ENCODE measurements around the gene IL1R2.

Gene IL1R2

DNA sequence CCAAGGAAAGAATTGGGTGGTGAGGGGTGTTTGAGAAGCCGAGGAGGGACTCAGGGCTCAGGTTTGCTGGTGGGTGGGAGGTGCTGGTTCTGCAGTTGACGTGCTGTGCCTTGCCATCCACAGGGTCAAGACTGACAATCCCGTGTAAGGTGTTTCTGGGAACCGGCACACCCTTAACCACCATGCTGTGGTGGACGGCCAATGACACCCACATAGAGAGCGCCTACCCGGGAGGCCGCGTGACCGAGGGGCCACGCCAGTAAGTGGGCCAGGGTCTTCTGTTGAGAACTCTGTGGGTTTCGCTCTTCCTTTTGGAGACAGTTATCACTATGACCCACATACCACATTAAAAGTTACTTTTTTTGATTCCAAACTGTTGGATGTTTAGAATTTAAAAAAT lies 32.6 kb downstream of the IL1R2 start:
- DNase-seq: no peak

DNA sequence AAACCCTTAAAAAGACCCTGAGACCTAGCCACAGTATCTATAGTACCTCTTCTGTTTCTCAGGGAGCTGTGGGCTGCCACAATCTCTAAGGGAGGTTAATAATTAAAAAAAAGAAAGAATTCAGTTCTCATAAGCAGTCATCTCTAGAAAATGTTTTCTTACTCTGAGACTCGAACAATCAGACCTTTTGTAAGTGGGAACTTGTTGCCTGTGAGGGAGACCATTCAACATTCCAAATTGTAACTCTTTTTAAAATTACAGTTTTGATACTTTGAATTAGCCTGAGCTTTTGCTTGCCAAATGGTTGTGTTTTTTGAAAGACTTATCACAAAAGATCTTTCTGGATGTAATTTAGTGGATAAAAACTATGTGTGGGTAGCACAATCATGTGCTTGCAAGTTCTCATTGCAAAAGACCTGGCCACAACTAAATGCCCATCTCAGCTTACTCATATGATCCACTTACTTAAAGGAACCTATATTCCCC lies 33.3 kb downstream of the IL1R2 start:
- DNase-seq: no peak

DNA sequence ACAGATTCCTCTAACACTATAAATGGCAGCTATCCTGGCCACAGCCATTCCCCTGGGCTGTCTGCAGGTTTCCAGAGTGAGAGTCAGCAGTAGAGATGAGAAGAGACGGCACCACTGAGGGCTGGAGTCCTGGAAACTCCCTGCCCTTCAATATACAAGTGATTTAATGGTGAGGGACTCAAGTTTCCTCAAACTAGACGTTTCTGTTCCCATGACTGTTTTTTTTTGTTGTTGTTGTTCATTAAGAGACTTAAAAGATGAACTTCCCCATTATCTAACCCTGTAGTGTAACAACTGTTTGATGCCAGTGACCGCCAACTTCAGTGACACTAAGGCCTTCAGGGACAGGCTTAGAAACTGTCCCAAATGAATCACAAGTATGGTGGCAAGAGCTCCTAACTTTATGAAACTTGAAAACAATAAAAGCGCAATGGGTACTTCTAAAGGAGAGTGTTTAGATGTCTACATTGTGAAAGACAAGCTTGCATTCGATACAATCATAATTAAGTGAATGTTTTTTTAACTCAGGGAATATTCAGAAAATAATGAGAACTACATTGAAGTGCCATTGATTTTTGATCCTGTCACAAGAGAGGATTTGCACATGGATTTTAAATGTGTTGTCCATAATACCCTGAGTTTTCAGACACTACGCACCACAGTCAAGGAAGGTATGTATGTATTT lies 34.0 kb downstream of the IL1R2 start:
- DNase-seq: no peak

DNA sequence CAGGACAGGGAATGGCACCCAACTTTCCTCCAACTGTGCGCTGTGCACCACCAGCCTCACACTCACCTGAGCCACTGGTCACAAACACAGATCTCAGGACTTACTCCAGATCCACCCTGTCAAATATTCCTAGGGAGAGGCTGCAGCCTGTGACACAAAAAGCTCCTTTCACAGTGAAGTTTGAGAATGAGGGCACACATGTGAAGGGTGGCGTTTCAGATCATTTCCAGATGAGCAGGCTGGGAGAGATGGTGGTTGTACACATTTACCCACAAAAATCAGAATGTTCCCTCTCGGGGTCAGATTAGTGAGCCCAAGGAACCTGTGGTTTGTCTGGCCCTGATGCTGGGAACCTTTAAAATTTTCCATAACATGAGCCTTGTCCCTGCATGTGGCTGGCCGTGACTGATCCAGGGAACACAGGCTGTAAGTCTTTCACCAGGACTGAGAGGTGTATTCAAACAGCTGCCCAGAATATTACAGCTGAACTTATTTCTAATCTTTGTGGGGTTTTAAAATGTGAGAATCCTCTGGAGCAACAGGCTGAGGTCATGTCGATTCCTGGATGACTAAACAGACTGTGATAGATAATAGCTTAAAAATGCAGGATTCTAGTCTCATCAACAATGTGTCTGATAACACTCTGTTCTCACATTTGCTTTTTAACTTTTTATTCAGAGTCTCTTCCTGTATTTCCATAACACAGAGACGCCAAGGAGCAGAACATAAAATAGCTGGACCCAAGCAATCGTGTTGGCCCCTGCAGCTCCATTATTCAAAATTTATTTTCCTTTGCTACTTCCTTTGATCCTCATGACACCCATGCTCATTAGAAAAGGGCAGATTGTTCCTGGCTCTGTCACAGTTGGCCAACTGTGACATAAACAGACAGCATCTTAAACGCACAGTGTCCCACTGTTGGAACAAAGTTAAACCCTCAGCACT lies 35.5 kb downstream of the IL1R2 start:
- DNase-seq: no peak

DNA sequence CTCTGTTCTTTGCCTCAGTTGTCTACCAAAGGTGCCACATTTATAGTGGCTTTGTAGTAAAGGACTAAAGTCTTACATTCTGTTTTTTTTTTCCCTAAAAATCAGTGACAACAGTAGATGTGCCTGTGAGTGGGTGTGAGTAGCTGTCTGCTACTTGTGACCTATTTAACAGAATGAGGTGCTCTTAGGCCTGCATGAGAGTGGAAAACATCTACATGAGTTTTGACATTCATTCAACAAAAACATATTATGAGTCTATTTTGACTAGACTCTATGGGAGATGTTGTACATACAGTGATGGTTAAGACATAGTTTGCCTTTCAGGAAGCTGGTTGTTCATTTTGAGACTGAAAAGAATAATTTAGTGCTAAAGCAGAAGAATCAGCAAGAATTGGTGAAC lies 36.7 kb downstream of the IL1R2 start:
- DNase-seq: no peak

DNA sequence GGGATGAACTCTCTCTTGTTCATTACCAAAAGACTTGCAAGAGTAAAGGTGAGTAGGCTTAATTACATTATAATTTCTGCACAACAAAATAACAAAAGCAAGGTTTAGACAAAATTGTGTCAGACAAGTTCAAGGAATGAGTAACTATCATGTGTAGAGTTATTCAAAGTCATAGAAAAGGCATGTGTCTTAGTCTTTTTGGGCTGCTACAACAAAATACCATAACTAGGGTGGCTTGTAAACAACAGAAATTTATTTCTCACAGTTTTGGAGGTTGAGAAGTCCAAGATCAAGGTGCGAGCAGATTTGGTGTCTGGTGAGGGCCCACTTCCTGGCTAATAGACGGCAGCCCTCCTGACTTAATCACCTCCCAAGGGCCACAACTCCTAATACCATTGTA lies 37.6 kb downstream of the IL1R2 start:
- DNase-seq: no peak

DNA sequence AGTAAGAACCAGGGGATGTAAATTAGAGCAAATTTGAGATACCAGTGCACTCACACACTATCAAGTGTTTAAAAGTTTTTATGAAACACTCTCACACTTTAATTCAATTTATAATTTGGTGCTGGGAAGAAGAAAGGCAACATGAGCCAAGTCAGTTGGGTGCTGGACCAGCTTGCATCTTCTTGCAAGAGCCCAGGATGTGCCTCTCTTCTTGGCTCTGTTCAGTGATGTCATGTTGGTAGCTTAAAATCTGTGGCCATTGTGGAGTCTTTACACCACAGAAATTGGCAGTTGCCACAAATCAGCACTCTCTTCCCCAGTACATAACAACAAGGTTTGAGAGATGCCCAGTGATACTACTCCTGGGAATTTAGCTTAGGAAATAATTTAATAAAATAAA lies 38.2 kb downstream of the IL1R2 start:
- no peak for DNase-seq

DNA sequence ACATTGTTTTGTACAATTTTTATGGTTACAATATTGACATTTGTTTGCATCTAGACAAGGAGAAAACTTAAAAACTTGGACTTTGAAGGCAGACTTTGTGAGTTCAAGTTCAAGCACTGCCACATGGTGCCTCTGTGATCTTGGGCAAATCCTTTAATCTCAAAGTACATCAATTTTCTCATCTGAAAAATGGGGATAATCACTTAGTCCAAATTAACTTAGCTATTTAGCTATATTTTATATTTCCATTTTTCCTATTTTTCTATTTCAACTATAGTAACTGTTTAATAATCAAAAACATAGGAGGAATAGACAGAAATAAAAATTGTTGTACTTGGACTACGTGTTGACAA lies 38.7 kb downstream of the IL1R2 start:
- DNase-seq: no peak

DNA sequence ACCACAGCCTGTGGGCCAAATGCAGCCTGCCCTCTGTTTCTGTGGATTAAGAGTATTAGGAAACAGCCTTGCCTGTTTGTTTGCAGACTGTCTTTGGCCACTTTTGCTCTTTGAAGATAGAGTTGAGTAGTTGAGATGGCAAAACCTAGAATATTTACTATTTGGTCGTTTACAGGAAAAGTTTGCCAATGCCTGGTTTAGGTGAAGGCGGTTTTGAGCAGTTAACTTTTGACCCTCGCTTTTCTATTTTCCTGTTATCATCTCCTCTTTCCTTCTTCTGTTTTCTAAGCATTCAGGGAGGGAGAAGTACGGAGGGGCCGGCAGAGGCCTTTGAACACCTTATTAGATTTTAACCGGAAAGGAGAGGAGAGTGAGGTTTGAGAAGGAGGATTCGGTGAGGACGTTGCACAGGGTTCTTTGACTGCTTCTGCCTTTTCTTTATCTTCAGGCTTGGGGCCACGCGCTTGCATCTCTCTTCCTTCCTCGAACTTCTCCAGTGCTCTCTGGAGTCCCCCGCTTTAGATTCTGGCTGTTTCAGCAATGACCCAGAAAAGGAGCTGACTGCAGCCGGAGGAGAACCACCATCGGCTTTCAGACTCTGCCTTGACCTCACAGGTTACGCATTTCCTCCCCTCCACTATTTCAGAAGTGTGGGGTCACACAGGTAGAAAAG lies 39.2 kb downstream of the IL1R2 start:
- no peak for DNase-seq

DNA sequence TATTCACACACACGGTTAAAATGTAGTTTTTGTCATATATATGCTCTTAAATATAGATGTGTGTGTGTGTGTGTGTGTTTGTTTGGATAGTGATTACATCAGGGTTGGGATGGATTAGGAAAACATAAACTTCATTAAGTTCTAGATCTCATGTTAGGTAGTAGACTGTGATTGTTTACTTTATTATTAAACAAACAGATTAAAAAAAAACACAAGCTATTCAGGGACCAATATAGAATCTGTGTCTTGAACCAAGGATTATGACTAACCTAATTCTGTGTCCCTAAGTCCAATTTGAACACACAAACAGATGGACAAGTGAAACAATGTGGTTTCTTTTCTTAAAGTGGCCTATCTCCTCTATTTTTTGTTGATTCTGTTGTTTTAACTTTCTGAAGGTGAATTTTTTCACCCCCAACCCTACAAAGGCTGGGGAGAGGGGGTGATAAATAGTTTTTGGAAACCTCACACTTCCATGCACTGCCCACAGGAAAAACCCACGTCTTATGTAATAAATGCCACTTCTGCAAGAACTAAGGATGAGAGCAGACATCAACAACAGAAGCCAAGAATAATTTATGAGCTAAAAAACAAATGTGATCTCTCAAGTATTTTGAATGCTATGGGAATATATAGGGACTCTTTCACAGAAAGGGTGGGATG lies 40.7 kb downstream of the IL1R2 start:
- DNase-seq: no peak

DNA sequence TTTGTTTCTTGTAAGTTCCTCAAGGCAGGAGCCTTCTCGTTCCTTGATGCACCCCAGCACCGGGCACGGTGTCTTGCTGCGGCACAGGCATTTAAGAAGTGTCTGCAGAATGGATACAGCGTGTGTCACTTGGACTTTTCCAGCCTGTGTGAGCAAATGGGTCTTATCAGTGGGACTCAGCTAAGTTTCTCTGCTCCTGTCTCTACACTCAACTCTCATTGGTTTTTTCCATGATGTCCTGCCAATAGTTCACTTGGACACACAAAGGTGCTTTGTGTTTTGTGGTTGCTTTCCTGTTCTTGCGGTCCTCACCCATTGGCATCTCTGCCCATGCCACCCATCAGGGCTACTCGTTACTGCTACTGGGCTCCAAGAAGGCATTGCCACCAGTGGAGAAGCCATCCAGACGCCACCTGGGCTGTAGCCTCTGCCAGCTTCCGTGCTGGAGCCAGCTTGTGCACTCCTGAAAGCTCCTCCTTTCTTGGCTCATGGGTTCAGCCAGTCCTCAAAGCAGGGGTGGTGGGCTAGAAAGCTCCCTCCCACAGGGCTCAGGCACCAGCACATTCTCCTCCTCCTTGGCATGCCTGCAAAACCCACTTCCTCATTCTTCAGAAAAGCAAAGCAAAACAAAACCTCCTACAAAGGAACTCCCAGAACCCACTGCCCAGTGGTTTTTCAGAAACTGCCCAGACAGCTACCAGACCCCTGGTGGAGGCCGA lies 41.4 kb downstream of the IL1R2 start:
- no peak for DNase-seq

DNA sequence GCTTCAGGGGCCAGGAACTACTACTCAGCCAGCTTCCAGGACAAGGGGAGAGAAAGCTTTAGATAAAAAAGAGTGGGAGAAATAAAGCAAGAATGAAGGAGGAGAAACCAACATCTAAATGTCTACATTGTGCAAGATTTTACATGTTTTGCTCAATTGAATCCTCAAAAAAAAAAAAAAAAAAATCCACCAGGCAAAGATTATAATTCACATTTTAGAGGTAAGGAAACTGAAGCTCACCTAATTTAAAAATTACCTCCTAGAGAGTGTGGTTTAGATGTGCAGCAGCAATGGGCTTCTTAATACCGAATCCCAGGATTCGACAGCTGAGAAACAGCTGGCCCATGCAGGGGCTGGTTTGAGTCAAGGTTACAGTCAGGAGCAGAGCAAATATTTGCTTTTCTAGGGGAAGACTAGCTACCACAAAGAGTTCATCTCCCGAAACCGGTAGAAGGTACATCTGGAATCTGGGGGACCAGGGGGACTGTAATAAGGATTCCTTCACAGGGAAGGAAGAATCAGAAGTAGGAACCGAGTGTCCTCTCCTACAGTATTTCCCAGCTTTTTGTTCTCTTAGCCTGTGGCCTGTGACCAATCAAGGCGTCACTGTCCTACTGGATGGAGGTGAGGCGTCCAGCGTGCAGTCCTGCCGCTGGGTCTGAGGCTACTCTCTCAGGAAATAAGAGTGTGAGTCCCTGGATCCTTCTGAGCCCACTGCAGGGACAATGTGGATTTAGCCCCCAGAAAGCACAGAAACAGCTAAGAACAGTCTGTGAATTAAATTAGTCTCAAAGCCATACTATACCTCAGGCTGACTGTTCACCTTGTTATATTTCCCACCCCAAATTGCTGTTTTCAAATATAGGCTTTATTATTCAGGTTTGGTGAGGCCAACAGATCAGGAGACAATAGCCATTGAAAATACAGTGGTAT lies 42.3 kb downstream of the IL1R2 start:
- DNase-seq: no peak

DNA sequence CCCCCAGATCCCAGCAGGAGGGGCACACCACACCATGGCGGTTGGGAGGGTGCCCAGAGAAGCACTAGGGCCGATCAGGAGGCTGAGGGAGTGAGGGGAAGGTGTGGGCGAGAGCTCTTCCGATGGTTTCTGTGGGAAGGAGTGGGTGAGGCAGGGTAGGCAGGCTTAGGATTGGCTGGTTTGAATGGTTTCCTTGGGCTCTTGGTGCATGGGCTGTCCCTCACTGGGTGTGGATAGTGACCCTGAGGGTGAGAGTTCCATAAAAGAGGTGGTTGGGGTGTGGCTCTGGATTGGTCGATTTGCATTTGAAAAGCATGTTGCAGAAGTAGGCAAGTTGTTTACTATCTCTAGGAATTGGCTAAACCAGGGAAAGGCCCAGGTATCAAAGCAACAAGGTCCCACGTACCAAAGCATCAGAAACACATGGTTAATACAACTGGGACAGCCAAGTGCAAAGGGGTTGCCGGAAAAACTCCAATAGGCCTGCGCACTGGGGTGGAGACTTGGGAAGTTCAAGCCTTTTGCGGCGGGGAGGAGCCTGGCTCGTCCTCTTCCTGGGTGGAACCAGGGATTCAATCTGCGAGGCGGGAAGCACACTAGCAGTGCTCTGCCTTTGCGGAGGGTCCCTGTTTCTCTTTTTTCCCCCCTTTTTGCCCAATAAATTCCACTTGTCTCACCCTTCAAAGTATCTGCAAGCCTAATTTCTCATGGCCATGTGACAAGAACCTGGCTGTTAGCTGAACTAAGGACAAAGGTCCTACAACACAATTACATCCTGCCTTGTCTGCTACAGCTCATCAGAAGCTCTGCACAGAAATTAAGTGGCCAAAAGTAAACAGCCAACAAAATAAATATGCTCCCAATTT lies 43.2 kb downstream of the IL1R2 start:
- no peak for DNase-seq

DNA sequence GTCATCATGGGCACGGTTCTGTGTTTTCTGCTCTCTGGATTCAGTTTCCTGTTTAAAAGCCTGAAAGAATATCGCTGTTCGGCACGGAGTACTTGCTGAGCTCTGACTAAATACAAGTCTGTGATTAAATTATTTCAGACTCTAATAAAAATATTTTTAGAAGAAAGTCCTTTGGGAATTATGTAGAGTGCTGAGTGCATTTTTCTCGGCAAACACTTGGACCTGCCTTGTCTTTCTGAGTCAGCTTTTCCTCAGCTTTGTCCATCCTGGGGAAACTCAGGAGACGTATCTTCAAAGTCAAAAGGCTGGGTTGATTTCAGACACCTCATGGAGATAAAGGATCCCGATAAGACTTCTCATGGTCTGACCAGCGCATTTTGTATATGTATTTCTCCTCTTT lies 45.9 kb downstream of the IL1R2 start:
- no peak for DNase-seq

DNA sequence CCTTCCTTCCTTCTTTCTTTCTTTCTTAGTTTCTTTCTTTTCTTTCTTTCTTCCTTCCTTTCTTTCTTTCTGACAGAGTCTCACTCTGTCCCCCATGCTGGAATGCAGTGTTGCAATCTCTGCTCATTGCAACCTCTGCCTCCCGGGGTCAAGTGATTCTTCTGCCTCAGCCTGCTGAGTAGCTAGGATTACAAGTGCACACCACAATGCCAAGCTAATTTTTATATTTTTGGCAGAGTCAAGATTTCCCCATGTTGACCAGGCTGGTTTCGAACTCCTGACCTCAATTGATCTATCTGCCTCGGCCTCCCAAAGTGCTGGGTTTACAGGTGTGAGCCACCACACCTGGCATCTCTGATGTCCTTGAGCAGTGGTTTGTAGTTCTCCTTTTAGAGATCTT lies 48.5 kb downstream of the IL1R2 start:
- no peak for DNase-seq

DNA sequence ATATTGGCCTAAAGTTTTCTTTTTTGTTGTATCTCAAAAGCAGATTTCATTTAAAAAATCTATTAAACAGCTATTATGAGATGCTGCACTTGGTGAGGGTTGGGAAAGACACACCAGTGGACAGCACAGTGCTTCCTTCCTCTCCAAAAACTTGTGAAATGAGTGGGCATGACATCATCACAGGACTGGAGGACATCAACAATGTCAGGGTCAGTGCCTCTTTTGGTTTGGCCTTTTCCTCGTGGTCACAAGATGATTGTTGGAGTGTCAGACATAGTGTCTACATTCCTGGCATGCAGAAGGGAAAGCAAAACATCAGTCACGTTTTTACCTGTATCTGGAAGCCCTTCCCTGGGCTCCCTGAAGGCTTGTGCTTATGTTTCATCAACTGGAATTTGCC lies 49.6 kb downstream of the IL1R2 start:
- no peak for DNase-seq

DNA sequence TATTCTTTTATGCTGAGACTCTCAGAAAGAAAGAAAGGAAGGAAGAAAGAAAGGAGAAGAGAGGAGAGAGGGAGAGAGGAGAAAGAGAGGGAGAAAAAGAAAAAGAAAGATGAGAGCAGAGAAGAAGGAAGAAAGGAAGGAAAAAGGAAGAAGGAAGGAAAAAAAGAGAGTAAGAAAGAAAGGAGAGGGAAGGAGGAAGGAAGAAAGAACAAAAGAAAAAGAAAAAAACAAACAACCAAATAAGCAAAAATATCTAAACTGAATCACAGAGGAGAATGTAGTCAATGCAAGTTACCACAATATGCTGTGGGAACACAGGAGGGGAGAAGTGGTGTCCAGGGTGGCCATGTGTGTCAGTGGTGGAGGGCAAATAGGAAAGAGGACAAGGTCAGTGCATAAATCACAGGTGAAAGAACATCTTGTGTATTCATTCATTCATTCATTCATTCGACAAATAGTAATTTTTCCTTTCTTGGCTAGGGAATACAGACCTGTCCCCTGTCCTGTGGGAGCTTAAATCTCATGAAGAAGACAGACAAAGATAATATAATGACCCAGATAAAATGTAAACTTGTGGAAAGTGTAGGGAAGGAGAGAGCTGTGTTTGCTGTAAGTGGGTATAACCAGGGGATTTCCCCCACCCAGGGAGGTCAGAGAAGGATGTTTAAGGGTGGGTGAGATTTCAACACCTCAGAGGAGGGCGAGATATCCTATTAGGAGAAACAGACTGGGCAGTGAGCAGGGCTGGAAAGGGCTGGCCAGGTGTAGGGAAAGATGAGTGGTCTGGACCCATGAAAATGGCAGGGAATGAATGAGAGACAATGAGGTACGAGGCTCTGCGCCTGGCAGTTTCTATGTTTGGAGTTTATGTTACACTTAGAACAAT lies 50.7 kb downstream of the IL1R2 start:
- no peak for DNase-seq

DNA sequence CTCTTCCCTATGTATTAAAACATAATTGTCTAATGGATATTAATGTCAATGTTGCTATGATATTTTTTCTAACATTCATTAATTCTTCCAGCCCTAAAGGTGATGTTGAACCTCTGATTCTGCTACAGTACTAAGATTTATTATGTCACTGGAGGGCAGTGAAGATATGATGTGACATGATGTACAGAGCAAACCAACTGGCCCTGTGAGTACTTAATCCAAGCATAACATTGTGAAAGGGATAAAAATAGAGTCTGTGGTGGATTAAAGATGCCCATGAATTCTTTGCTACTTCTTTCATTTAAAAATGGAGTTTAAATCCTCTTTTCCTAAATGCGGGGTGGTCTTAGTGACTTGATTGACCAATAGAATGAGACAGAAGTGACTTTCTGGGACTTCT lies 51.8 kb downstream of the IL1R2 start:
- DNase-seq: no peak

DNA sequence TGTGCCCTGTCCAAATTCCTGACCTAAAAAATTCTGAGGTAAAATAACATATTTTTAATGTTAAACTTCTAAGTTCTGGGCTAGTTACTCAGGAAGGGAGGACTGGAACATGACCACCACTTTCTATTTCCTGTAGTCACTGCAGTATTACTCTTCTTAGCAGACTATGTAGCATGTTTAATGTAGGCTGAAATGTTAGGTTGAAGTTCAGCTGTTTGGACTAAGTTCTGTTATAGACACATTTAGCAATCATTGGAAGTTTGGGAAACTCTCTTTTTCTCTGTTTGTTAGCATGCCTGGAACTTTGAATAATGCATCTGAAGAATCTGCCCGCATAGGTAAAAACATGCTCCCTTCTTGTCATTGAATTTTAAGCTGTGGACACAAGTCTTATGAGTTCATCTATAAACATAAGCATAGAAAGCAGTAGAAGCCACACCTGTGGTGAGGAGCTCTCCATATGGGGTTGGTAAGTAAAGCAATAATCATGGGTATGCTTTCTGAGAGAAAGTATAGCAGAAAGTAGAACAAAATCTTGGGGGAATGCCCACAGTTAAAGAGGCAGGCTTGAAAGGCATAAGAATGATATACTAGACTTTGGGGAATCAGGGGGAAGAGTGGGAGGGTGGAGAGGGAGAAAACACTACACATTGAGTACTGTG lies 52.6 kb downstream of the IL1R2 start:
- DNase-seq: no peak

Measured in NCI-H187 (cell line).